Stimulated activated CD8-positive, alpha-beta memory T cell treated with anti-CD3 and anti-CD28 coated beads, Interleukin-7, amount 100 ng/mL, for 48 hours (primary cell): Measurements from ENCODE around the gene KCNMB1.

Experiments used
- DNase-seq, 2 donors: peaks; one replicate each; pipeline ENCODE4 v3.0.0-alpha.2; 2020; ENCODE audit warnings: low read depth in 1 of 2; ENCODE audit errors: extremely low read depth in 1 of 2

KCNMB1 gene

DNA sequence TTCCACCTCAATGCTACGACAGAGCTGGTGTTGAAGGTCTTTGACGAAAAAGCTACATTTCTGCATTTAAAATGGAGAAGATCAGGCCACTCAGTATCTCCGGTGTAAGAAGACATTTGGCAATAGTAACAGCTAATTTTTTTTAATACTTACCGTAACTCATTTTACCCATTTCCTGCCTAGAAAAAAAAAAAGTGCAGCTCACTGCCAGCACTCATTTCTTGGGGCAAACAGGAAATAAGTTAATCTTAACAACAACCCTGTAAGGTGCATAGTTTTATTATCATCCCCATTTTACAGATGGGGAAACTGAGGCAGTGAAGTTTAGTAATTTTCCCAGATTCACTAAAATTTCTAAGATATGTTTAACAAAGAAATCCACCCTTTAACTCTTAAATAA is 27.4 kb upstream of the KCNMB1 start:
- no peak for DNase-seq

DNA sequence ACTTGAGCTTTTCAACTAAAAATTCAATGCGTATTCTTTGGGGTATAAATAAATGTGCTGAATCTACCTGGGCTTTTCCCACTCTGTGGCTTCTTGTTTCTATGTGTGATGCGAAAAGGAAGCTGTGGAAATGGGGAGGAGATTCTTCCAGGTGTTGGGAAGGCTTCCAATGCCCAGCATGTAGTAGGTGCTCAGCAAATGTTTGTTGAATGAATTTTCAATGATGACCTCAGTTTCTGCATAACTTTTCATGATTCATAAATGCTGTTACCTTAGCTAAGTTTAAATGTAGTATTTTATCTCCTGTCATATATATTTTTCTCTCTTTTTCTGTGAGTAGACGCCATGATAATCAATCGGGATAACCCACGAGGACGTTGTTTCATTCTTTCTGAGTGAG is 25.6 kb upstream of the KCNMB1 start:
- DNase-seq = no peak

DNA sequence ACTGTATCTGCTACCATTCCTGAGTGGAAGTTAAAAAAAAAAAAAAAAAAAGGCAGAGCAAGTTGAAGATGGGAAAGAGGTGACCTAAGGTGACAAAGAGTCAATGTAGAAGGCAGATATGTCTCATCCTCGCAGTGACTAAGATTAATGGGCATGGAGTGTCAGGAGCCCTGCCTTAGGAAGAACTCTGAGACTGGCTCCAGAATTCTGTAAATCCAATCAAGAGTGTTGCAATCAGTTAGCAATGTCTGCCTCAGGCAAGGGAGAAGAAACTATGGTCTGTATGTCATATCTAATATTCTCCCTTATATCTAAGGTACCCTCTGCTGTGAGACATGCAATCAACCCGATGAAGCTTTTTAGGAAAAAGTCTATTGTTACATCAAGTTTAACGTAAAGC is 24.7 kb upstream of the KCNMB1 start:
- DNase-seq = no peak

DNA sequence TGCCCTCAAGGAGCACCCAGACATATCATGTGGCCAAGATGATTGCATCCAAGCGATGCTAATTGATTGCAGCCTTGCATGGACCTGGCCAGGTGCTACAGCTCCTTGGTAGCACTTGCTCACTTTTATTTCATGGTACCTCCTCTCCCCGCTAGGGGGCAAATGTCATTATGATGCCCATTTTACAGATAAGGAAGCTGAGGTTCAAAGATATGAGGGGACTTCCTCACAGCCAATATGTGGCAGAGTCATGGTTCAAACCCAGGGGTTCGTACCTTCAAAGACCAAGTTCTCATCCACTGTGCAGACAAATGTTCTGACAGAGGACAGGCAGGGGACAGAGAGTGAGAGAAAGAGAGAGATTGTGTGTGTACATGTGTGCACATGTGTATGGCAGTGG is 21.9 kb upstream of the KCNMB1 start:
- DNase-seq = no peak

DNA sequence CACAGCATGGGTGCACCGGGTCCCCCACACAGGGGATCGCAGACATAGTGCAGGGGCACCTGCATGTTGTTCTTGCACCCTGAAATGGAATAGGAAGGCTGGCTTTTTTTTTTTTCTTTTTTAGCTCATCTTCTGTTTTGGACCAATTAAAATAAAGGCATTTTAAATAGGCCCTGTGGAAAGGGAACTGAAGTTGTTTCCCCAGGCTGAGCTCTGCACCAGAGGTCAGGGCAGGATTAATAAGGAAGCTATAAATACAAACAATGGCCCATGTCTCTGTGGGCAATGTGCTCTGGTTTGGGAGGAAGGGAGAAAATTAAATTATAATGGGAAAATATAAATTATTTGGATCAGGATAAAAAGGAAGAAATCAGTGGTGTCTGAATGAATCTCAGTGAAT is 21.2 kb upstream of the KCNMB1 start:
- DNase-seq = no peak

DNA sequence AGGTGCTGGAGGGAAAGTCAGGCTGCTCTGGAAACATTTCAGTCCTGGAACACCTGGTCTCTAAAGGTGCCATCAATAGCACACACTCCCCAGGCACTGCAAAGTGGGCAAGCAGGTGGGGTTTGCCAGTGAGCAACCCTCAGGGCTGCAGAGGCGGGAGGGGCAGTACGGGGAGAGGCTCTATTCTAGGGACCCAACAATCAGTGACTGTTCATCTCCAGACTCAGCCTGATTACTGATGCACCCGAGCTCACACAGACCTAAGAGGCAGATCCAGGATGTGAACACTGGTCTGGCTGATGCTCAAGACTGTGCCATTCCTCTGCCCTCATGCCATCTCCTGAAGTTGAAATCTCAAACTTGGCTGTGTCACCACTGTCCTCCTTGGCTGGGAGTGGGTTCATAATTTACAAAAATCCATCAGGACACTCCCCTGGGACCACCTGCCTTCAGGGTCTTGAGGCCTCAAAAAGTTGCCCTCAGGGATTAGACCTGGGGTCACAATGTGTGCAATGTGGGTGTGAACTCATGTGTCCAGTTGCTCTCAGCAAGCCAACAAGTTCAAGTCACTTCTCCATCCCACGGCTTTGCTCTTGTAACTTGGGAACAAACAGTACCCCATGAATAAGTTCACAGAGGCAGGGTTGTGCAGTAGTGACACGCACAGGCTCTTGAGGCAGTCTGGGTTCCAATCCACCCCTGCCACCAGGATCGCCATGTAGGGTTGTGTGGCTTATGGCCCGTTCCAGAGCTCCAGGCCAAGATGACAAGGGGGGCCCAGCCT is 19.9 kb upstream of the KCNMB1 start:
- DNase-seq = no peak

DNA sequence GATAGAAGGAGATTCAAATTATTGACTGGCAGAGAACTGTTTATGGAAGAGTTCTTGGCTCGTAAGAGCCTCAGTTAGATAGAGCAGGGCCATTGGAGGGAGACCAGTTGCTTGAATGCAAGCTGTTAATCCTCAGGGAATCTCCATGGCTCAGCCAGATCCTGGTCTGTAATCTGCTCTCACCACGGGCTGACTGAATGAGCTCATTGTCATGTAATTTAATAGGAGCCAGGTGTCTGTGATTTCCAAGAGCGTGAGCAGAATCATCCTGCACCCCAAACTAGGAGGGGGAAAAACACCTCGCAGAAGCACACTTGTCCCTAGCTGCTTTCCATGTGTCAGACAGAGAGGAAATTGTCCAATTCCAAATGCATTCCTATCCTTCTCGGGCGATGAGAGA is 19.1 kb upstream of the KCNMB1 start:
- no peak for DNase-seq

DNA sequence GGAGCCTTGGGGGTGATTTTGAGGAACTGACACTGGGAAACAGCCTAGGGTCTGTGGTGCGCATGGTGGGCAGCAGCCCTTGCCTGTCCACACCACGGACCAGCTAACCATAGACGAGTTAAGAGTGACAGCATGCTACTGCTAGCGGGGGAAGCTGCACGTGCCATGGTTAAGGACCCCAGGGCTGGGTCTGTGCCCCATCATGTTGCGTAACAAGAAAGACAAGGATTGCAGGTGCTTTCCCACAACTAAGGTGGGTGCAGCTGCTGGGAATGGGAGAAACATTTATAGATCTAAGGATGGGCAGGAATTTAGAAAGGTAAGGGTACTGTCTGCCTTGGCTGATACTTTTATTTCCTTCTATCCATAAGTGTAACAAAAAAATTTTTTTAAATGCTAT is 17.9 kb upstream of the KCNMB1 start:
- no peak for DNase-seq

DNA sequence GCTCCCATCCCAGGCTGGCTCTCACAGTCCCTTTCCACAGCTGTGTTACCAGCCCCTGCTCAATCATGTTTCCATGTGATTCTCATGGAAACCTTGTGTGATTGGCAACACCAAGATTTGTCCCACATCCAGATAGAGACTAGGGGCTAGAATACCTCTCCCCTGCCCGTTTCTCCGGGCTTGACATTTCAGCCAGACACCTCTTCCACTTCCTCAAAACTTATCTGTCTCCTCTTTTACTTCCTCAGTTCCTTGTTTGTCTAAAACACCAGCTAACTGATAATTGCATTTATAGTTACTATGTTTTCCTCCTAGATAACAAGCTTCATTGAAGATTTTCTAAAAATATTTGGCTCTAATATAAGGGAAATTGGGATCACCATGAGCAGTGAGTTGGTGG is 16.6 kb upstream of the KCNMB1 start:
- DNase-seq = no peak

DNA sequence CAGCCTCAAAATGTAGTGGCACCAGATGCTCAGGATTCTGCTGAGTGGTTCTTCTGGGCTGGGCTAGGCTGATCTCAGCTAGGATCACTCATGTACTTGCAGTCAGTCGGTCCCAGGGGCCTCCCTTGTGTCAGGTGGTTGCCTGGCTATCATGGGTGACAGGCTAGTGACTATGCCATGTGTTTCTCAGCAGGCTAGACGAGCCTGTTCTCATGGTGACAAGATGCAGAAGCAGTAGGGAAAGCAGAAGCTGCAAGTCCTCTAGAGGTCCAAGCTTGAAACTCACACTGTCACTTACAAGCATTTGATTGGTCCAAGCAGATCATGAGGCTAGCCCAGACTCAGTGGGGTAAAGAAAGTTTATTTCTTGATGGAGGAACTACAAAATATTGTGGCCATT is 15.2 kb upstream of the KCNMB1 start:
- DNase-seq = no peak

DNA sequence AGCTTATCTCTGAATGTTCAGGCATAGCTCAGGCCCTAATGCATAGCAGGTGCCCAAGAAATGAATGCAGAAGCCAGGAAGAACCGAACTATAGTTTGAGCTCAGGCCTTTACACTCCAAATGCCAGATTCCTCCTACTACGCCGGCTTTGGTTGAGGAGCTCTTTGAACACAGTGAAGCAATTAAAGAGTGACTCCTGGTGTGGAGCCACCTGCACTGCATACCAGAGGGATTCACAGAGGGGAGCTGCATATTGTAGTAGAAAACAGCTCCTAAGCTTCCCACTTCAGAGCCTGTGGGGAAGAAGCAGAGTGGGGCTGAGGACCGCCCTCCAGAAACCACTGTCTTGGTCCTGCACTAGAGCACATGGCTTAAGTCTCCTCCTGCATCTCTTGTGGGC is 14.5 kb upstream of the KCNMB1 start:
- no peak for DNase-seq

DNA sequence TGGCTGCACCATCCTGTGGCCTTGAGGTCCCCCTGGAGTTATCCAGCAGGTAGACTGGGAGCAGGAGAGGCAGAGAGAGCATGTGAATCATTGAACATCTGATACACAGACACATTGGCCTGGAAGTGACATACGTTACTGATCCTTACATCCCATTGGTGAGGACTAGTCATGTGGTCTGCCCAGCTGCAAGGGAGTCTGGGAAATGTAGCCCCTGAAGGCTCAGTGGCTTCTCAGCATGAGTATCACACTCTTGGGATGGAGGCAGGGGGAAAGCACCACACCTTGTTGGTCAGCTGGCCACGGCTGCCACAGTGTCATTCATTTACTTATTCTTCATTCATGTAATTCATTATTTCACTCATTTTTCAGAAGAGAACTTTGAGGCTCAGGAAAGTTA is 13.3 kb upstream of the KCNMB1 start:
- DNase-seq = no peak

DNA sequence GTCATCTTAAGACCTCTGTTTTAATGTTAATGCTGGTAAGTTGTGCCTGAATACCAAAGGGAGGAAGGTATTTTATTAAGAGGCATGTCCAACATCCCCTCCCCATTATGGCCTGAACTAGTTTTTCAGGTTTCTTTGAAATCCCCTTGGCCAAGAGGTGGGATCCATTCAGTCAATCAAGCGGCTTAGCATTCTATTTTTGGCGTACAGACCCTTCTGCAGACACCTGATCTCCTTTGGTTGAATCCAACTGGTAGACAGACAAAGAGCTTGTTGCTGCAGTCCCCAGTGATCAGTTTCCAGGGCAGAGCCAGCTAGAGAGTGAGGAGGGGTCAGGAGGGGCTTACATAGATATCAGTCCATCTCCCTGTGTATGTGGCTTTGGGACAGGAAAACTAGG is 7.9 kb upstream of the KCNMB1 start:
- no peak for DNase-seq

DNA sequence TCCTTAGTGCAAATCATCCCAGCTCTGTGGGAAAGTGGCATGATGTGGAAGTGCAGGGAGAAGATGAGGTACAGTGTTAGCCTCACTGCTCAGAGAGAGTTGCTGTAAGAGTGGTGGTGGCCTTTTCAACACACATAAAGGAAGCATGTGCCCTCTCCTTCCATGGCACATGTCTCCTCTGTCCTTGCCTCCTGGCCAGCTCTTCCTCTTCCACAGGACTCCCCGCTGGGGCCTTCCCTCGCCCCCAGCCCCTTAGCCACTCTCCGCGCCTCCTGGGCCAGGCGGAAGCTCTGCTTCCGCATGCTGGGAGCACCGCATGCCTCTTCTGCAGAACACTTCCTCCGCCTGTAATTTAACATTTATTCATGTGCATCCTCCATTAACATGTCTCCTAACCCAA is 4.8 kb upstream of the KCNMB1 start:
- no peak for DNase-seq

DNA sequence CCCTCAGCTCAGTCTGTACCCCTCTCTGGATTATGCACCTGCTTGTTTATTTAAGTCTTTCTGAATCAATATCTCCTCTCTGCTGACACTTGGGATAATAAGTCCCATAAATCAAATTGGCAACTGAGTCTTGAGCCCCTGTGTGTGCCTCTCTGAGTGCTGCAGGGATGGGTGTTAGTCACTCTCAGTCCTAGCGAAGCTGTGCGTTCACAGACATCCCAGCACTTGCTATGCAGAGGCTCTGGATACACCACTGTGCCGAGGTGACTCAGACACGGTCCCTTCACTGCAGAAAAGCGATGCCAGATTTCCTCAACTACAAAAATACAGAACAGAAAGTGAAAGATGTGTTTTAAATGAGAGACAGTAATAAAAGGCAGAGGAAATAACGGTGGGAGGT is 4.1 kb upstream of the KCNMB1 start:
- peak in 1 of 2 donors; percentile 11 for DNase-seq

DNA sequence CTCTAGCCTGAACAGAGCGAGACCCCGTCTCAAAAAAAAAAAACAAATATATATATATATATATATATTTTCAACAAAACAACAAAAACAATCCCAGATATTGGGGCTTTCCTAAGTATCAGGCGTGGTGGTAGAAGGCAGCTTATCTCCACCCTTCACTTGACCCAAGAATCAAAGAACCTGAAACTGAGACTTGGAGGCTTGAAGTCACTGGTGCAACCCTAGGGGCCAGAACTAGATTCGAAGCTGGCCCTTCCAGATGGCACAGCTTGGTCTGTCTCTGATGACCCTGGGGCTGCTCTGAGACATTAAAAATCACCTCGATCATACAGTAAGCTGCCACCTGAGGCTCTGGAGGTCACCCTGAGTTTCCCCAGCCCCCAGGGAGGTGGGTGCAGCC is 1.3 kb upstream of the KCNMB1 start:
- no peak for DNase-seq

DNA sequence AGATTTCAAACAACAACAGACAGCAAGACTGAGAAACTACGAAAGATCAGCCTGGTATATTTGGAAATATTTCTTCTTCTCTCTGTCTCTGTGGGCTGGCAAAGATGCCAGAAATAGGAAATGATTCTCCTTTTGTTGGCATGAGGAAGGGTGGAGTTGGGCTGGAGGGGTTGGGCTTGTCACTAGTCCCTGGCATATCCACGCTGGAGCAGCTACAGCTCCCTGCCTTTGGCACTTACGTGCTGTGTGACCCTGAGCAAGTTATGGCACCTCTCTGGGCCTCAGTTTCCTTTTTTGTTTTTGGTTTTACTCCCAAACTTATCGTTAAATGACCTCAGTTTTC is 354 bp upstream of the KCNMB1 start:
- no peak for DNase-seq

DNA sequence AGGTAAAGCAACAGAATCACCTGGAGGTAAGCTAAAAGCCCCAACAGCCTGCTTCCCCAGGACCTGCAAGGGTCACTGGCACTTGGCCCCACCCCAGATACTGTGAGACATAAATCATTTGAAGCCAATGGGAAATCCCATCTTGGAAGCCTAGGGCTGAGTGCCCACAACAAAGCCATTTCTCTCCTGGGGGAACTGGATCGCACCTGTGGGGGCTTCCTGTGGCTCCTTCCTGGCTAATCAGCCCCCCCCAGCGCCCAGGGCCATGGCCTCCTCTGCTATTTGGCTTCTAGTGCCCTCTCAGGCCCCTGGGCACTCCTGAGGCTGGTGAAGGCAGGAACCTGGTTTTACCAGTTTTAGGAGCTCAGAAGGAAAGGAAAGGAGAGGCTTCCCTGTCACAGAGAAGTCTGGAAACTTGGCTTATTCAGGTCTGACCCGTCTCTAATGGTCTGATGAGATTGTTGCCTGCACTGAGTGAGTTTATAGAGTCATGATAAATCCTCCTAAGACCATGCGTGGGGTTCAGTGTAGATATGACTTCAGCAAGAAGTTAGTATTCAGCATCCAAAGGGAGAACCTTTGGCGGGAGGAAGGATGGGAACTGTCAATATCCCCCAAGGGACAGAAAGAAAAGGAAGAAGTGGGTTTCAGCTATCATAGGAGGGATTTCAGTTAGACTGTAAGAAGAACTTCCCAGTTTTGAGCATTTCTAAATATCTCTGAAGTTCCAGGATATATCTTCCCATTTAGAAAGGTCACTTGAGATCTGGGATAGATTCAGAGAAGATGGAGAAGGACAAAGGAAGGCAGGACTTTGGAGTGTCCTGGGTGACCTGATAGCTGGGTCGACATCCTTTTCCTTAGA is 1.2 kb downstream of the KCNMB1 start:
- no peak for DNase-seq

DNA sequence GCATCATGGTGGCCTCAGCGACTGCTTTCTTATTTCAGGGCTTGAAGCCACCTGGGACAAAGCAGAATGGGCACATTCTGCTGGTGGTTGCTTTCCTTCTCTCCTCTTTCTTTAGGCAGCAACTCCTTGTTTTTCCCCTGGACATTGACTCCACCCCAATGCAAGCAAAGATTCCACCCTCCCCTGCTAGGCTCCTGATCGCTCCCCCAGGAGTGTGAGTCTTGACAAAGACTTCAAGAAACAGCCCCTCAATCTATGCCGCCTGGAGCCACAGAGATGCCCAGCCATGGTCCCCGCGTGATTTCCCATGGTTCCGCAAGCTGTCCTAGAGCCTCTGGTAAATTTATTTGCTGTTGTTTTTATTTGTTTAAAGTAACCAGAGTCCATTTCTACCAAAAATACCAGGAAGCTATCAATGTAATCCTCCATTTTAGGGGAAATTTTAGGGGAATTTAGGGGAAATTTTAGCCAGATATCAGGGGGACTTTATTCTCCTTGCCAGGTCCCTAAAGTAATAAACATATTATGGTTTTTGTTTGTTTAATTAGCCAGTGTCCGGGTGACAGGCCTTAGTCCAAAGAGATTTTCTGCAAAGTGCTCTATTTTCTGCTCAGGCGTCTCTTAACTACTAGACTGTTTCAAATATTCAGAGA is 2.3 kb downstream of the KCNMB1 start:
- no peak for DNase-seq

DNA sequence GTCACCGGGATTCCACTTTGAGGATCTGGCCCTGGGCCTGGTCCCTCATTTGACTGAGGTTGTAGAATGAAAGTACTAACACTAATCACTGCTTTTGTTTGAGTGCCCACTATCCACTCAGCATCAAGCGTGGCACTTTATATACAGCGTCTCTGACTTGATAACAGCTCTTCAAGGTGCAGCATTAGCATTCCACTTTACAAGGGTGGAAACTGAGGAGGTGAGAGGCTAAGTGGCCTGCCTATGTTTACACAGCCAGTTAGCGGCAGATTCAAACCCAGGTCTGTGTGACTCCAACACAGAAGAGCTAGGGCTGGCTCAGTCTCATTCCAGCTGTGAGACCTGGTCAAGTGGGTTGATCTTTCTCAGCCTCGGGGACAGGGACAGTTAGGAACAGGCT is 5.9 kb downstream of the KCNMB1 start:
- no peak for DNase-seq

DNA sequence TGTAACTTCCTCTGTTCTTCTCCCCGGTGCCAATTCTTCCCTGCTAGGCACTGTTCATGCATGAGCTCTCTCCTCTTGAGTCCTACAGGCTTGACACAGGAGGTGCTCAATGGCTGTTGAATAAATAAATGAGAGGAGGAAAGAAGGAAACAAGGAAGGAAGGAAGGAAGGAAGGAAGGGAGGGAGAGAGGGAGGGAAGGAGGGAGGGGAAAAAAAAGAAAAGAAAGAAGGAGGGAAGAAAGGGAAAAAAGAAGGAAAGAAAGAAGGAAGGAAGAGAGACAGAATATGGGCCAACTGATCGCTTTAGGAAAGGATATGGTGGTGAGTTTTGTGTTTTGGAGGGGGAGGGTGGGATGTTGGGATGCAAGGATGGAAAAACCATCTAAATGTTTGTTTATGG is 6.4 kb downstream of the KCNMB1 start:
- no peak for DNase-seq

DNA sequence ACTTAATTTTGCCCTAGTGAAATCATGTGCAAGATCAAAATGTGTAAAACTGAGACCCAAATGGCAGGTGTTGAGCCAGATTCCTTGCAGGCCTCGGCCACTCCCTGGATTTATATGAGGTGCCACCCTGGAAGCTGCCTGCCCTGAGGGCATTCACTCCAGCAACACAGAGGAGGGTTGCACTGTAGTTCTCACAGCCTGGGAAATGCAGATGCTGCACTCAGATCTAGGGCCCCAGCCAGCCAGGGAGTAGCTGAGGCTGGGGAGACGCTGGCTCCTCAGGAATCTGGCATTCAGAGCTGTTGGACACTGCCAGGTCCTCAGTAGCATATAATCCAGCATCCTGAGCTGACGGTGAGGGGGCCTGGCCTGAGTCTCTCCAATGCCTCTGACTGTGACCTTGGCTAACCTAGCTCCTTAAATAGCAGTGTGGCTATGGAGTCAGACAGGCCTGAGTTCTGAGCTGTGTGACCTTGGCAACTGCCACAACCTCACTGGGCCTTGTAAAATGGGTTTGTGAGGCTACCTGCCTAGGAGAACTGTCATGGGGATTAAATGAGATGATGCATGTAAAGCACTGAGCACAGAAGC is 8.7 kb downstream of the KCNMB1 start:
- no peak for DNase-seq
